Panc1 (cell line): ENCODE data around the gene ERCC2. TPM values are rescaled to one million over a fixed set of nuclear protein-coding genes. Genes with fewer than 3 reads are reported as not detected.

Source experiments
- ATAC-seq: fragments of 200-7000 bp; cut with Tn5 transposase; 2 replicates; pipeline ENCODE4 v1.9.1; 2020; ENCODE audit warnings: mild to moderate bottlenecking, moderate library complexity
- BruUV-seq: library from RNA; stranded (reverse); fragments of 400-500 nt; replicated peaks from 2 replicates; lab custom pipeline; 2021; lab: Mats Ljungman, UMichigan
- CTCF ChIA-PET: fragments of 300-600 bp; sonication (Branson Sonifier 250); formaldehyde crosslinking; loops from one replicate; lab custom pipeline; 2022; ENCODE audit warnings: antibody characterized with exemption; lab: Charles Lee
- POLR2A ChIA-PET: fragments of 300-600 bp; sonication (Branson Sonifier 250); formaldehyde crosslinking; loops from one replicate; lab custom pipeline; 2022; ENCODE audit warnings: antibody characterized with exemption; lab: Charles Lee
- DNase-seq: peaks from one replicate; pipeline ENCODE4 v3.0.0-alpha.2; 2010; ENCODE audit warnings: low read depth, low spot score
- H3K27ac ChIP-seq: 2 replicates; pipeline ENCODE4 v1.5.1; 2011; ENCODE audit warnings: mild to moderate bottlenecking, low read length, inconsistent platforms
- H3K27me3 ChIP-seq: fragments of 200-500 bp; sonication (Bioruptor generic); 2 replicates; pipeline ENCODE4 v1.6.0; 2014; ENCODE audit warnings: low read length, inconsistent platforms; ENCODE audit not compliant: control insufficient read depth, insufficient read depth
- H3K36me3 ChIP-seq: fragments of 200-500 bp; sonication (Bioruptor generic); 2 replicates; pipeline ENCODE4 v1.5.1; 2014; ENCODE audit warnings: inconsistent platforms, mild to moderate bottlenecking, low read length, moderate library complexity; ENCODE audit not compliant: control insufficient read depth, insufficient read depth
- H3K4me1 ChIP-seq: 2 replicates; pipeline ENCODE4 v1.5.1; 2011; ENCODE audit warnings: inconsistent platforms, mild to moderate bottlenecking, low read length, moderate library complexity; ENCODE audit not compliant: control insufficient read depth, insufficient read depth
- H3K4me3 ChIP-seq, 2 experiments: 2 replicates each; pipeline ENCODE4 v1.5.1; 2011 to 2012; ENCODE audit warnings: low read depth in 2 of 2, low read length in 2 of 2, mild to moderate bottlenecking in 2 of 2, inconsistent platforms in 1 of 2, moderate library complexity in 1 of 2
- H3K9me3 ChIP-seq: fragments of 200-500 bp; sonication (Bioruptor generic); 2 replicates; pipeline ENCODE4 v1.5.1; 2014; ENCODE audit warnings: low read depth, mild to moderate bottlenecking, inconsistent platforms, low read length, moderate library complexity; ENCODE audit not compliant: control insufficient read depth, insufficient read depth
- CTCF ChIP-seq: fragments of 450-650 bp; IDR thresholded peaks from 2 replicates; pipeline ENCODE4 v1.5.1; 2017; ENCODE audit warnings: mild to moderate bottlenecking
- POLR2AphosphoS5 ChIP-seq: IDR thresholded peaks from 2 replicates; pipeline ENCODE4 v1.6.1; 2012; ENCODE audit warnings: mild to moderate bottlenecking, low read depth, low read length, moderate library complexity
- REST ChIP-seq, 2 experiments: IDR thresholded peaks; 2 replicates each; pipeline ENCODE4 v1.6.1; 2011 to 2012; ENCODE audit warnings: low read depth in 2 of 2, control low read depth in 1 of 2, low read length in 1 of 2, mild to moderate bottlenecking in 1 of 2, moderate library complexity in 1 of 2; ENCODE audit not compliant: insufficient read depth in 1 of 2
- SIN3A ChIP-seq: IDR thresholded peaks from 2 replicates; pipeline ENCODE4 v1.6.1; 2012; ENCODE audit warnings: low read depth, mild to moderate bottlenecking, low read length, moderate library complexity, borderline replicate concordance; ENCODE audit not compliant: insufficient read depth
- TCF7L2 ChIP-seq: IDR thresholded peaks from 2 replicates; pipeline ENCODE4 v1.6.1; 2011; ENCODE audit warnings: mild to moderate bottlenecking, low read depth, low read length, inconsistent platforms
- in situ Hi-C: cut with HindIII; loops from 2 replicates; pipeline ENCODE4 v1.10.0; 2016; ENCODE audit warnings: low sequenced_read_pairs, low pct_unique_long_range_greater_than_20kb
- intact Hi-C: fragments of 100-400 bp; cut with micrococcal nuclease; formaldehyde crosslinking; loops from one replicate; pipeline ENCODE4 v1.10.0; 2022; ENCODE audit not compliant: unreplicated experiment
- total RNA-seq: library from RNA; stranded (reverse); gene quantifications from one replicate; pipeline ENCODE4 v1.2.1, GENCODE V29; 2021; ENCODE audit not compliant: unreplicated experiment

The ERCC2 gene
- total RNA-seq, 1 experiment from 2014 or later = 32.5 TPM

GRCh38 chr19:45363861-45364459 is 6.4 kb downstream of the ERCC2 start:
- Histone ChIP-seq H3K36me3 (no peaks in the 10 kb centered on the region), H3K4me3 (no peak overlapping the region), H3K27ac (no peak overlapping the region), H3K27me3 (no peaks in the 10 kb centered on the region), H3K9me3 (no peaks in the 10 kb centered on the region), H3K4me1 (no peaks in the 10 kb centered on the region)
- TF ChIP-seq SIN3A (no peak), REST (IDR thresholded peaks at IDR 0.05; ENCODE audit: insufficient read depth in 1 of 2, low read depth in 2 of 2, low read length in 1 of 2) (no peak)
- ChIA-PET POLR2A (no interaction called here), CTCF (no interaction called here)
- DNase-seq = no peak
- intact Hi-C loops = no loop called here
- ATAC-seq = no peak
- in situ Hi-C loops = no loop called here
- BruUV-seq = no TSS peak

DNA sequence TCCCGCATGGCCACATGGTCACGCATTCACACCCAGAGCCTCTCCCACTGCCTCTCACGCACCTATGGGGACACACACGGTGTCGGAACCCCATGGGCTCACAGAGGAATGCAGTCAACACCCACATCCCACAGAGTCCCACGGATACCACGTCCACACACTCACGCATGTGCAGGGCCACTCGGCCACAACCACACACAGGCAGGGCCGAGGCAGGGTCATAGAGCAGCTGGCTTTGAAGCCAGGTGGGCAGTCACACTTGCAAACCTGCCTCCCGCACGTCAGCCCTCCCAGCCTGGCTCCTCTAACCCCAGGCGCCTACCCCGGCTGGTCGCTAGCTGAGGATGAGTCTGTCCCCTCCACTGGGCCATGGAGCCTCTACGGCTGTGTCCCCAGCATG is 8.1 kb downstream of the ERCC2 start:
- Histone ChIP-seq H3K9me3 (no peaks in the 10 kb centered on the region), H3K27ac (no peak overlapping the region), H3K36me3 (no peaks in the 10 kb centered on the region), H3K4me3 (no peak overlapping the region), H3K27me3 (no peaks in the 10 kb centered on the region), H3K4me1 (no peaks in the 10 kb centered on the region)
- ChIA-PET CTCF (no interaction called here), POLR2A (no interaction called here)
- DNase-seq = no peak
- TF ChIP-seq TCF7L2 (no peak), CTCF (no peak), POLR2AphosphoS5 (no peak), REST (IDR thresholded peaks at IDR 0.05; ENCODE audit: insufficient read depth in 1 of 2, low read depth in 2 of 2, low read length in 1 of 2) (no peak), SIN3A (no peak)
- in situ Hi-C loops = no loop called here
- no TSS peak for BruUV-seq
- ATAC-seq = no peak
- intact Hi-C loops = no loop called here
